Measurements from ENCODE around the gene CDH23. TPM values are rescaled to one million over a fixed set of nuclear protein-coding genes. Genes with fewer than 3 reads are reported as not detected.

The CDH23 gene
- total and polyA plus RNA-seq, 2 of the 8 experiments (the other 6 are each of a cell fraction or from before 2014, with no cell fraction given): 1.9 to 4.9 TPM

DNA sequence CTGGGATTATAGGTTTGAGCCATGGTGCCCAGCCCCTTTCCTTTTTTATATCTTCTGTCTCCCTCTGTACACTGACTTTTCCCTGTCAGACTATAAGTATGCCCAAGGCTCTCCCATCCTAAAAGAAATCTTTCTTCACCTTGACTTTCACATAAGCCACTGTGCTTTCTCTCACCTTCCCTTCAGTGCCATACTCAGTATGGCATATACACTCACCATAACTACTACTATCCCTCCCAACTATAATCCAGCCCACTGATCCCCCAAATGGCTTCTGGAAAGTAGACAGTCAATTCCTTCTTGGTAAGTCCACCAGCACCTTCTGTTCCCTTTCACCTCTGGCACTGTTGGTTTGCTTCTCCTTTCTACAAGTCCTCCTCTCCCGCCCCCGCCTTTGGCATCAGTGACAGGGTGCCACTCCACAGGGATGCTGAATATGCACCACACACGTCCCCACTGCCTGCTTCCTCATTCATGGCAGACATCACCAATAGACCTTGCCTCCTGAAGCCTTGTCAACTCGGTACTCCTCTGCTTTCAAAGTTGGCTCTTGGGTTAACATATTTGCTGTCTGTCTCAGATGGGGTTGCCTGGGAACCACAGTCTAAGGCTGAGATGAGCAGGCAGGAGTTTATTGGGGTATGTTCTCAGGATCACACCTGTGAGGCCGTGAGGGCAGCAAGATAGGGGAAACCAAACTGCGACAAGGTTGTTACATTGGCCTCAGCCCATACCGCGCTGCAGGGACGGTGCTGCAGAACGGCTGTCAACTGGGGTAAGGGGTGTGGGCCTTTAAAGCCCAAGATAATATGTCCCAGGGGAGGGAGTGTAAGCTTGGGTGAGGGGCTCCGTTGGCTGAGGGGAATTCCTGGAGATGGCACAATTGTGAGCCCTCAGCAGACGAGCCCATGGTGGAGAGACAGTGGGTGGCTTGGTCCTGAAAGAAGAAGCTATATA, 461.5 kb downstream of the CDH23 start (continued):
- TF ChIP-seq, protein P1, sequence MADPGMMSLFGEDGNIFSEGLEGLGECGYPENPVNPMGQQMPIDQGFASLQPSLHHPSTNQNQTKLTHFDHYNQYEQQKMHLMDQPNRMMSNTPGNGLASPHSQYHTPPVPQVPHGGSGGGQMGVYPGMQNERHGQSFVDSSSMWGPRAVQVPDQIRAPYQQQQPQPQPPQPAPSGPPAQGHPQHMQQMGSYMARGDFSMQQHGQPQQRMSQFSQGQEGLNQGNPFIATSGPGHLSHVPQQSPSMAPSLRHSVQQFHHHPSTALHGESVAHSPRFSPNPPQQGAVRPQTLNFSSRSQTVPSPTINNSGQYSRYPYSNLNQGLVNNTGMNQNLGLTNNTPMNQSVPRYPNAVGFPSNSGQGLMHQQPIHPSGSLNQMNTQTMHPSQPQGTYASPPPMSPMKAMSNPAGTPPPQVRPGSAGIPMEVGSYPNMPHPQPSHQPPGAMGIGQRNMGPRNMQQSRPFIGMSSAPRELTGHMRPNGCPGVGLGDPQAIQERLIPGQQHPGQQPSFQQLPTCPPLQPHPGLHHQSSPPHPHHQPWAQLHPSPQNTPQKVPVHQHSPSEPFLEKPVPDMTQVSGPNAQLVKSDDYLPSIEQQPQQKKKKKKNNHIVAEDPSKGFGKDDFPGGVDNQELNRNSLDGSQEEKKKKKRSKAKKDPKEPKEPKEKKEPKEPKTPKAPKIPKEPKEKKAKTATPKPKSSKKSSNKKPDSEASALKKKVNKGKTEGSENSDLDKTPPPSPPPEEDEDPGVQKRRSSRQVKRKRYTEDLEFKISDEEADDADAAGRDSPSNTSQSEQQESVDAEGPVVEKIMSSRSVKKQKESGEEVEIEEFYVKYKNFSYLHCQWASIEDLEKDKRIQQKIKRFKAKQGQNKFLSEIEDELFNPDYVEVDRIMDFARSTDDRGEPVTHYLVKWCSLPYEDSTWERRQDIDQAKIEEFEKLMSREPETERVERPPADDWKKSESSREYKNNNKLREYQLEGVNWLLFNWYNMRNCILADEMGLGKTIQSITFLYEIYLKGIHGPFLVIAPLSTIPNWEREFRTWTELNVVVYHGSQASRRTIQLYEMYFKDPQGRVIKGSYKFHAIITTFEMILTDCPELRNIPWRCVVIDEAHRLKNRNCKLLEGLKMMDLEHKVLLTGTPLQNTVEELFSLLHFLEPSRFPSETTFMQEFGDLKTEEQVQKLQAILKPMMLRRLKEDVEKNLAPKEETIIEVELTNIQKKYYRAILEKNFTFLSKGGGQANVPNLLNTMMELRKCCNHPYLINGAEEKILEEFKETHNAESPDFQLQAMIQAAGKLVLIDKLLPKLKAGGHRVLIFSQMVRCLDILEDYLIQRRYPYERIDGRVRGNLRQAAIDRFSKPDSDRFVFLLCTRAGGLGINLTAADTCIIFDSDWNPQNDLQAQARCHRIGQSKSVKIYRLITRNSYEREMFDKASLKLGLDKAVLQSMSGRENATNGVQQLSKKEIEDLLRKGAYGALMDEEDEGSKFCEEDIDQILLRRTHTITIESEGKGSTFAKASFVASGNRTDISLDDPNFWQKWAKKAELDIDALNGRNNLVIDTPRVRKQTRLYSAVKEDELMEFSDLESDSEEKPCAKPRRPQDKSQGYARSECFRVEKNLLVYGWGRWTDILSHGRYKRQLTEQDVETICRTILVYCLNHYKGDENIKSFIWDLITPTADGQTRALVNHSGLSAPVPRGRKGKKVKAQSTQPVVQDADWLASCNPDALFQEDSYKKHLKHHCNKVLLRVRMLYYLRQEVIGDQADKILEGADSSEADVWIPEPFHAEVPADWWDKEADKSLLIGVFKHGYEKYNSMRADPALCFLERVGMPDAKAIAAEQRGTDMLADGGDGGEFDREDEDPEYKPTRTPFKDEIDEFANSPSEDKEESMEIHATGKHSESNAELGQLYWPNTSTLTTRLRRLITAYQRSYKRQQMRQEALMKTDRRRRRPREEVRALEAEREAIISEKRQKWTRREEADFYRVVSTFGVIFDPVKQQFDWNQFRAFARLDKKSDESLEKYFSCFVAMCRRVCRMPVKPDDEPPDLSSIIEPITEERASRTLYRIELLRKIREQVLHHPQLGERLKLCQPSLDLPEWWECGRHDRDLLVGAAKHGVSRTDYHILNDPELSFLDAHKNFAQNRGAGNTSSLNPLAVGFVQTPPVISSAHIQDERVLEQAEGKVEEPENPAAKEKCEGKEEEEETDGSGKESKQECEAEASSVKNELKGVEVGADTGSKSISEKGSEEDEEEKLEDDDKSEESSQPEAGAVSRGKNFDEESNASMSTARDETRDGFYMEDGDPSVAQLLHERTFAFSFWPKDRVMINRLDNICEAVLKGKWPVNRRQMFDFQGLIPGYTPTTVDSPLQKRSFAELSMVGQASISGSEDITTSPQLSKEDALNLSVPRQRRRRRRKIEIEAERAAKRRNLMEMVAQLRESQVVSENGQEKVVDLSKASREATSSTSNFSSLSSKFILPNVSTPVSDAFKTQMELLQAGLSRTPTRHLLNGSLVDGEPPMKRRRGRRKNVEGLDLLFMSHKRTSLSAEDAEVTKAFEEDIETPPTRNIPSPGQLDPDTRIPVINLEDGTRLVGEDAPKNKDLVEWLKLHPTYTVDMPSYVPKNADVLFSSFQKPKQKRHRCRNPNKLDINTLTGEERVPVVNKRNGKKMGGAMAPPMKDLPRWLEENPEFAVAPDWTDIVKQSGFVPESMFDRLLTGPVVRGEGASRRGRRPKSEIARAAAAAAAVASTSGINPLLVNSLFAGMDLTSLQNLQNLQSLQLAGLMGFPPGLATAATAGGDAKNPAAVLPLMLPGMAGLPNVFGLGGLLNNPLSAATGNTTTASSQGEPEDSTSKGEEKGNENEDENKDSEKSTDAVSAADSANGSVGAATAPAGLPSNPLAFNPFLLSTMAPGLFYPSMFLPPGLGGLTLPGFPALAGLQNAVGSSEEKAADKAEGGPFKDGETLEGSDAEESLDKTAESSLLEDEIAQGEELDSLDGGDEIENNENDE (IDR thresholded peaks at IDR 0.05; ENCODE audit: insufficient replicate concordance, low read length): no peak
- TF ChIP-seq SP4 (IDR thresholded peaks at IDR 0.05; ENCODE audit: low read length) (no peak), BCL11A (IDR thresholded peaks at IDR 0.05; ENCODE audit: low read depth in 2 of 2, low read length in 2 of 2) (no peak), CBX5 (IDR thresholded peaks at IDR 0.05; ENCODE audit: low read depth, low read length) (no peak)
